ENCODE data around the gene FSCB.

The FSCB gene

GRCh38 chr14:44494137-44494536 is 12.9 kb downstream of the FSCB start (continued):
- no peak for TF ChIP-seq SETDB1 (IDR thresholded peaks at IDR 0.05; ENCODE audit: insufficient read length, low read length)

DNA sequence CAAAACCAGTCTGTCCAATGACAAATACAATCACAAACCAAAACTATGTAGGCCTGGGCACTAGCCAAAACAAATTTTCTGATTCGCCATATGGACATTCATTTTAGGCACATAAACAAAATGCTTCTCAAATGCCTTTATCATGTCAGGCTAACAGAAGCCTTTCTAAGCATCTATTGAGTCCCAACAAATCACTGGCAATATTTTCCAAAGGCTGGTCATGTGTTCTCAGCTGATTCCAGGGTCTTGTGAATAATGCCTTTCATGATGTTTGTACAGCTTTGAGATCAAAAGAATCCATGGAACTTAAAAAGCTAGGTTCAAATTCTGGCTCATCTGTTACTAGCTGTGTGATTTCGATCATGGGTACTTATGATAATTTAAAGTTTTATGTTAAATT is 16.1 kb downstream of the FSCB start:
- Histone ChIP-seq H3K9me3 (ENCODE audit: control insufficient read depth, insufficient read depth, low read depth, low read length) (no peaks in the 10 kb centered on the region), H3K4me1 (ENCODE audit: control insufficient read depth, insufficient read depth, low read length) (no peaks in the 10 kb centered on the region), H3K27ac (ENCODE audit: extremely low read depth, low read depth, low read length) (no peak overlapping the region), H3K36me3 (ENCODE audit: control insufficient read depth in 2 of 2, insufficient read depth in 1 of 2, low read length in 2 of 2) (no peaks in the 10 kb centered on the region), H3K4me3 (ENCODE audit: low read depth, low read length) (no peak overlapping the region)
- ChIA-PET CTCF (no interaction called here), POLR2A (no interaction called here)
- TF ChIP-seq ZNF404 (tag by site-specific recombination; IDR thresholded peaks at IDR 0.05): no peak
- TF ChIP-seq GLI2 (tag by site-specific recombination; IDR thresholded peaks at IDR 0.05; ENCODE audit: borderline replicate concordance, low read depth): no peak
- no peak for TF ChIP-seq ZNF350 (tag by site-specific recombination; IDR thresholded peaks at IDR 0.05)
- no peak for TF ChIP-seq ZNF530 (tag by site-specific recombination; IDR thresholded peaks at IDR 0.05; ENCODE audit: low read depth)
- TF ChIP-seq ZNF654 (tag by site-specific recombination; IDR thresholded peaks at IDR 0.05; ENCODE audit: low read depth): no peak
- TF ChIP-seq ZNF221 (tag by site-specific recombination; IDR thresholded peaks at IDR 0.05; ENCODE audit: borderline replicate concordance): no peak

- CTCF ChIA-PET: no interaction called here
- POLR2A ChIA-PET: no interaction called here
- H3K4me1 ChIP-seq (ENCODE audit: control insufficient read depth, insufficient read depth, low read length): no peaks in the 10 kb centered on the region
- no peak for TF ChIP-seq TCF7L2 (IDR thresholded peaks at IDR 0.05; ENCODE audit: borderline replicate concordance, low read depth, low read length)
- no peak for TF ChIP-seq ZNF146 (tag by site-specific recombination; IDR thresholded peaks at IDR 0.05)
- TF ChIP-seq ZNF2 (tag by site-specific recombination; IDR thresholded peaks at IDR 0.05): no peak
- no peak for TF ChIP-seq HOXA7 (CRISPR knock-in tag; IDR thresholded peaks at IDR 0.05; ENCODE audit: borderline replicate concordance)
- no peak for TF ChIP-seq ZNF792 (tag by site-specific recombination; IDR thresholded peaks at IDR 0.05)
- no peak for TF ChIP-seq PRDM4 (tag by site-specific recombination; IDR thresholded peaks at IDR 0.05)
- TF ChIP-seq ZNF169 (tag by site-specific recombination; IDR thresholded peaks at IDR 0.05): no peak
- TF ChIP-seq ZNF747 (tag by site-specific recombination; IDR thresholded peaks at IDR 0.05): no peak
- TF ChIP-seq ZBTB17 (tag by site-specific recombination; IDR thresholded peaks at IDR 0.05): no peak
- TF ChIP-seq ZNF530 (tag by site-specific recombination; IDR thresholded peaks at IDR 0.05; ENCODE audit: low read depth): no peak
- TF ChIP-seq ZNF121 (tag by site-specific recombination; IDR thresholded peaks at IDR 0.05): no peak
- TF ChIP-seq, protein P1, sequence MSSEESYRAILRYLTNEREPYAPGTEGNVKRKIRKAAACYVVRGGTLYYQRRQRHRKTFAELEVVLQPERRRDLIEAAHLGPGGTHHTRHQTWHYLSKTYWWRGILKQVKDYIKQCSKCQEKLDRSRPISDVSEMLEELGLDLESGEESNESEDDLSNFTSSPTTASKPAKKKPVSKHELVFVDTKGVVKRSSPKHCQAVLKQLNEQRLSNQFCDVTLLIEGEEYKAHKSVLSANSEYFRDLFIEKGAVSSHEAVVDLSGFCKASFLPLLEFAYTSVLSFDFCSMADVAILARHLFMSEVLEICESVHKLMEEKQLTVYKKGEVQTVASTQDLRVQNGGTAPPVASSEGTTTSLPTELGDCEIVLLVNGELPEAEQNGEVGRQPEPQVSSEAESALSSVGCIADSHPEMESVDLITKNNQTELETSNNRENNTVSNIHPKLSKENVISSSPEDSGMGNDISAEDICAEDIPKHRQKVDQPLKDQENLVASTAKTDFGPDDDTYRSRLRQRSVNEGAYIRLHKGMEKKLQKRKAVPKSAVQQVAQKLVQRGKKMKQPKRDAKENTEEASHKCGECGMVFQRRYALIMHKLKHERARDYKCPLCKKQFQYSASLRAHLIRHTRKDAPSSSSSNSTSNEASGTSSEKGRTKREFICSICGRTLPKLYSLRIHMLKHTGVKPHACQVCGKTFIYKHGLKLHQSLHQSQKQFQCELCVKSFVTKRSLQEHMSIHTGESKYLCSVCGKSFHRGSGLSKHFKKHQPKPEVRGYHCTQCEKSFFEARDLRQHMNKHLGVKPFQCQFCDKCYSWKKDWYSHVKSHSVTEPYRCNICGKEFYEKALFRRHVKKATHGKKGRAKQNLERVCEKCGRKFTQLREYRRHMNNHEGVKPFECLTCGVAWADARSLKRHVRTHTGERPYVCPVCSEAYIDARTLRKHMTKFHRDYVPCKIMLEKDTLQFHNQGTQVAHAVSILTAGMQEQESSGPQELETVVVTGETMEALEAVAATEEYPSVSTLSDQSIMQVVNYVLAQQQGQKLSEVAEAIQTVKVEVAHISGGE (tag by site-specific recombination; conservative IDR thresholded peaks at IDR 0.05; ENCODE audit: low read depth): no peak
- no peak for TF ChIP-seq PRDM2 (tag by site-specific recombination; IDR thresholded peaks at IDR 0.05; ENCODE audit: borderline replicate concordance)
- no peak for TF ChIP-seq KLF16 (tag by site-specific recombination; IDR thresholded peaks at IDR 0.05)
- TF ChIP-seq ZNF654 (tag by site-specific recombination; IDR thresholded peaks at IDR 0.05; ENCODE audit: low read depth): no peak
- TF ChIP-seq, protein P2, sequence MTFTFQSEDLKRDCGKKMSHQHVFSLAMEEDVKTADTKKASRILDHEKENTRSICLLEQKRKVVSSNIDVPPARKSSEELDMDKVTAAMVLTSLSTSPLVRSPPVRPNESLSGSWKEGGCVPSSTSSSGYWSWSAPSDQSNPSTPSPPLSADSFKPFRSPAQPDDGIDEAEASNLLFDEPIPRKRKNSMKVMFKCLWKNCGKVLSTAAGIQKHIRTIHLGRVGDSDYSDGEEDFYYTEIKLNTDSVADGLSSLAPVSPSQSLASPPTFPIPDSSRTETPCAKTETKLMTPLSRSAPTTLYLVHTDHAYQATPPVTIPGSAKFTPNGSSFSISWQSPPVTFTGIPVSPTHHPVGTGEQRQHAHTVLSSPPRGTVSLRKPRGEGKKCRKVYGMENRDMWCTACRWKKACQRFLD (tag by site-specific recombination; IDR thresholded peaks at IDR 0.05): no peak
Observed at GRCh38 chr14:44477953-44478352, 29.1 kb downstream of the FSCB start.

More at GRCh38 chr14:44477953-44478352, 29.1 kb downstream of the FSCB start:
- Histone ChIP-seq H3K36me3 (ENCODE audit: control insufficient read depth in 2 of 2, insufficient read depth in 1 of 2, low read length in 2 of 2) (no peaks in the 10 kb centered on the region), H3K9me3 (ENCODE audit: control insufficient read depth, insufficient read depth, low read depth, low read length) (no peaks in the 10 kb centered on the region), H3K27ac (ENCODE audit: extremely low read depth, low read depth, low read length) (no peak overlapping the region), H3K4me3 (ENCODE audit: low read depth, low read length) (no peak overlapping the region)
